Activated CD8-positive, alpha-beta memory T cell treated with anti-CD3 and anti-CD28 coated beads, Interleukin-2, amount 50 U/mL, for 24 hours (primary cell): ENCODE results near the gene PARVG.
"Not testable (repeated sequence)": the region's sequence is repeated elsewhere in the genome, so short reads cannot be mapped to it uniquely, and the experiment has no call there.

Source experiments
- DNase-seq: peaks from one replicate; pipeline ENCODE4 v3.0.0-alpha.2; 2020; ENCODE audit errors: extremely low read depth

PARVG gene

GRCh38 chr22:44213489-44214043, 32.8 kb downstream of the PARVG start:
- no peak for DNase-seq

- DNase-seq = no peak
These were observed 33.5 kb downstream of the PARVG start for GRCh38 chr22:44214187-44214586.

GRCh38 chr22:44214764-44215163, 34.0 kb downstream of the PARVG start:
- DNase-seq = no peak

- no peak for DNase-seq
These were observed 34.6 kb downstream of the PARVG start for GRCh38 chr22:44215287-44215686.

- DNase-seq = no peak
These were observed 36.6 kb downstream of the PARVG start for GRCh38 chr22:44217346-44217745.

GRCh38 chr22:44218071-44218470, 37.3 kb downstream of the PARVG start:
- no peak for DNase-seq

- DNase-seq = no peak
These were observed 38.6 kb downstream of the PARVG start for GRCh38 chr22:44219101-44219870.

- no peak for DNase-seq
These were observed 40.3 kb downstream of the PARVG start for GRCh38 chr22:44220727-44221680.

GRCh38 chr22:44221710-44222475, 41.2 kb downstream of the PARVG start:
- DNase-seq = no peak

GRCh38 chr22:44224166-44224565, 43.4 kb downstream of the PARVG start:
- DNase-seq = no peak

- DNase-seq = no peak
These were observed 44.5 kb downstream of the PARVG start for GRCh38 chr22:44225091-44225689.

GRCh38 chr22:44225812-44226211, 45.1 kb downstream of the PARVG start:
- no peak for DNase-seq

GRCh38 chr22:44229331-44229730, 48.6 kb downstream of the PARVG start:
- no peak for DNase-seq

- DNase-seq = no peak
These were observed 49.1 kb downstream of the PARVG start for GRCh38 chr22:44229809-44230208.

- DNase-seq = no peak
These were observed 50.5 kb downstream of the PARVG start for GRCh38 chr22:44231233-44231632.

GRCh38 chr22:44234372-44234771, 53.6 kb downstream of the PARVG start:
- not testable (repeated sequence) for DNase-seq

- no peak for DNase-seq
These were observed 56.6 kb downstream of the PARVG start for GRCh38 chr22:44237290-44237689.

- DNase-seq = not testable (repeated sequence)
These were observed 60.4 kb downstream of the PARVG start for GRCh38 chr22:44241121-44241520.

- DNase-seq = no peak
These were observed 62.4 kb downstream of the PARVG start for GRCh38 chr22:44242946-44243724.

- DNase-seq = no peak
These were observed 63.0 kb downstream of the PARVG start for GRCh38 chr22:44243761-44244160.
